Uterus (tissue), 4 donors: ENCODE results near the gene CAMK2D. TPM values are rescaled to one million over a fixed set of nuclear protein-coding genes. Genes with fewer than 3 reads are reported as not detected.
"Not testable (repeated sequence)": the region's sequence is repeated elsewhere in the genome, so short reads cannot be mapped to it uniquely, and the experiment has no call there.

Source experiments
- DNase-seq, 2 donors: peaks; one replicate each; pipeline ENCODE4 v3.0.0-alpha.2; 2019 to 2020
- H3K27ac ChIP-seq, 2 donors: fragments of 200-600 bp; sonication (generic); 1 replicate in 1 of 2; 2 replicates in 1 of 2; pipeline ENCODE4 v1.5.1; 2016 to 2018
- H3K27me3 ChIP-seq, 2 donors: fragments of 200-600 bp; sonication (generic); one replicate each; pipeline ENCODE4 v1.5.1; 2018 to 2019; ENCODE audit warnings: control low read depth in 1 of 2
- H3K36me3 ChIP-seq, 2 donors: fragments of 200-600 bp; sonication (generic); one replicate each; pipeline ENCODE4 v1.5.1; 2019; ENCODE audit warnings: control low read depth in 1 of 2
- H3K4me1 ChIP-seq, 2 donors: fragments of 200-600 bp; sonication (generic); one replicate each; pipeline ENCODE4 v1.5.1; 2018 to 2019; ENCODE audit warnings: control low read depth in 1 of 2
- H3K4me3 ChIP-seq, 2 donors: fragments of 200-600 bp; sonication (generic); 1 replicate in 1 of 2; 2 replicates in 1 of 2; pipeline ENCODE4 v1.5.1; 2018 to 2019; ENCODE audit warnings: mild to moderate bottlenecking in 1 of 2
- H3K9me3 ChIP-seq, 2 donors: fragments of 200-600 bp; sonication (generic); one replicate each; pipeline ENCODE4 v1.5.1; 2019; ENCODE audit warnings: control low read depth in 1 of 2
- POLR2A ChIP-seq, 2 donors: fragments of 450-650 bp; IDR thresholded peaks; one replicate each; pipeline ENCODE4 v1.6.1; 2016; ENCODE audit warnings: antibody characterized with exemption in 2 of 2, mild to moderate bottlenecking in 1 of 2, moderate library complexity in 1 of 2
- intact Hi-C: fragments of 100-400 bp; cut with DNase I; formaldehyde crosslinking; loops from one replicate; pipeline ENCODE4 v1.15.1; 2023; ENCODE audit warnings: low total_unique reads
- total RNA-seq, 4 donors: library from RNA; depleted of rRNA in 3 of 4; stranded (reverse); fragments of >200 nt in 3 of 4; gene quantifications; one replicate each; pipeline versions ENCODE4 v1.1.0 to v1.2.4, GENCODE V29; 2014 to 2023
- TF ChIP-seq, protein P1 (sequence below), 4 experiments: fragments of 200-600 bp in 2 of 4; fragments of 450-650 bp in 2 of 4; sonication (generic) in 2 of 4; IDR thresholded peaks; one replicate each; pipeline ENCODE4 v1.5.1; 2016 to 2019; ENCODE audit warnings: antibody characterized with exemption in 4 of 4, mild to moderate bottlenecking in 2 of 4, moderate library complexity in 1 of 4
- donor health status: DM: yes; HTN: yes; CAD: no.

The CAMK2D gene
- total RNA-seq, 4 donors from 2014 or later, result 41.5 to 95.3 (median 54.3) TPM

- DNase-seq, result no peak
- intact Hi-C loops, result no loop called here
- H3K27ac ChIP-seq, result peak overlapping the region in 1 of 2 donors; percentile 23
Observed at GRCh38 chr4:113707048-113707447, 54.5 kb downstream of the CAMK2D start.

DNA sequence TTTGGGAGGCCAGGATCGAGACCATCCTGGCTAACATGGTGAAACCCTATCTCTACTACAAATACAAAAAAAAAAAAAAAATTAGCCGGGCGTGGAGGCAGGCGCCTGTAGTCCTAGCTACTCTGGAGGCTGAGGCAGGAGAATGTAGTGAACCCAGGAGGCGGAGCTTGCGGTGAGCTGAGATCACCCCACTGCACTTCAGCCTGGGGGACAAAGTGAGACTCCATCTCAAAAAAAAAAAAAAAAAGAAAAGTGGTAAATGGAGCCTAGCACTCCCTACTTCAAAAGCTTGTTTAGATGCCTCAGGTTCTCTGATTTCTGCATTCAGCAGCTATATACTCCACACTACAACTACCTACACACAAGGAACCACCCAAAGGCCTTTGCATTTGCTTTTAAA is 56.4 kb downstream of the CAMK2D start:
- intact Hi-C loops, H3K27me3 ChIP-seq, H3K4me3 ChIP-seq, DNase-seq, H3K36me3 ChIP-seq, H3K9me3 ChIP-seq, H3K27ac ChIP-seq, H3K4me1 ChIP-seq: not testable (repeated sequence)

More at GRCh38 chr4:113707048-113707447, 54.5 kb downstream of the CAMK2D start:
- Histone ChIP-seq H3K4me1 (no peaks in the 10 kb centered on the region), H3K36me3 (no peaks in the 10 kb centered on the region), H3K4me3 (no peak overlapping the region), H3K9me3 (no peaks in the 10 kb centered on the region), H3K27me3 (no peaks in the 10 kb centered on the region)
- no peak for TF ChIP-seq POLR2A (IDR thresholded peaks at IDR 0.05)

DNA sequence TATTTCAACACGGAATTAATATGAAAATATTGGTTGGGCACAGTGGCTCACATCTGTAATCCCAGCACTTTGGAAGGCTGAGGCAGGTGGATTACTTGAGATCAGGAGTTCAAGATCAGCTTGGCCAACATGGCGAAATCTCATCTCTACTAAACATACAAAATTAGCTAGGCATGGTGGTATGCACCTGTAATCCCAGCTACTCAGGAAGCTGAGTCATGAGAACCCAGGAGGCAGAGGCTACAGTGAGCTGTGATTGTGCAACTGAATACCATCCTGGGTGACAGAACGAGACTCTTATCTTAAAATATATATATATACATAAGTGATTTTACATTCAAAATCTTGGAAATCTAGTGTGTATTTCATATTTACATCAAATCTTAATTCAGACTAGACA is 58.9 kb downstream of the CAMK2D start:
- DNase-seq, H3K36me3 ChIP-seq, intact Hi-C loops, H3K4me1 ChIP-seq, H3K9me3 ChIP-seq, H3K4me3 ChIP-seq, H3K27ac ChIP-seq, H3K27me3 ChIP-seq: not testable (repeated sequence)

GRCh38 chr4:113701169-113701568 is 60.4 kb downstream of the CAMK2D start:
- Histone ChIP-seq H3K27ac (no peak overlapping the region), H3K36me3 (no peaks in the 10 kb centered on the region), H3K27me3 (no peaks in the 10 kb centered on the region), H3K4me3 (no peak overlapping the region), H3K9me3 (no peaks in the 10 kb centered on the region), H3K4me1 (no peaks in the 10 kb centered on the region)
- no peak for DNase-seq
- intact Hi-C loops, result no loop called here
- no peak for TF ChIP-seq POLR2A (IDR thresholded peaks at IDR 0.05)
- TF ChIP-seq, protein P1, sequence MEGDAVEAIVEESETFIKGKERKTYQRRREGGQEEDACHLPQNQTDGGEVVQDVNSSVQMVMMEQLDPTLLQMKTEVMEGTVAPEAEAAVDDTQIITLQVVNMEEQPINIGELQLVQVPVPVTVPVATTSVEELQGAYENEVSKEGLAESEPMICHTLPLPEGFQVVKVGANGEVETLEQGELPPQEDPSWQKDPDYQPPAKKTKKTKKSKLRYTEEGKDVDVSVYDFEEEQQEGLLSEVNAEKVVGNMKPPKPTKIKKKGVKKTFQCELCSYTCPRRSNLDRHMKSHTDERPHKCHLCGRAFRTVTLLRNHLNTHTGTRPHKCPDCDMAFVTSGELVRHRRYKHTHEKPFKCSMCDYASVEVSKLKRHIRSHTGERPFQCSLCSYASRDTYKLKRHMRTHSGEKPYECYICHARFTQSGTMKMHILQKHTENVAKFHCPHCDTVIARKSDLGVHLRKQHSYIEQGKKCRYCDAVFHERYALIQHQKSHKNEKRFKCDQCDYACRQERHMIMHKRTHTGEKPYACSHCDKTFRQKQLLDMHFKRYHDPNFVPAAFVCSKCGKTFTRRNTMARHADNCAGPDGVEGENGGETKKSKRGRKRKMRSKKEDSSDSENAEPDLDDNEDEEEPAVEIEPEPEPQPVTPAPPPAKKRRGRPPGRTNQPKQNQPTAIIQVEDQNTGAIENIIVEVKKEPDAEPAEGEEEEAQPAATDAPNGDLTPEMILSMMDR (IDR thresholded peaks at IDR 0.05), result no peak

DNA sequence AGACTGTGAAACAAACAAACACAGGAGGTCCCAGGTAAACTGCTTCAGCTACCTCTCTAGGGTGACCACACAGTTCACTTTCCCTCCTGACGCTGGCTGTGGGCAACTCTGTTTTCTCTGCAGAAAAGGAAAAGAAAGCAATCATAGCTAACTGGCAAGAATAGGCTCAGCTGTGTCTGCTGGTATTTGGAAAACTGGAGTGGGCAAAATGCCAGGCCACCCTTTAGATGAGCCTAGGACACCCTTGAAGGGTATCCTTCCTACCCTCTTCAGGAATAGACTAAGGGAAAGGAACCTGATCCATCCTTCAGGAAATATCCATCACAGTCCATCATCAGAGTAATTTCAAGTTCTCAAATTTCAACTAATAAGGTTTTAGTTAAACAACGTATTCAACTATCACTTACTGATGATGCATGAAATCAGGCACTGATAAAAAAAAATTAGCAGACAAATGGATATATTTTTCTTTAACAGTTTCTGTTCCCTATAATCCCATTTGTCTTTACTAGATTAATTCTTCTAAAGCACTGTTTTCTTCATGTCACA is 60.9 kb downstream of the CAMK2D start:
- Histone ChIP-seq H3K36me3 (no peaks in the 10 kb centered on the region), H3K4me3 (no peak overlapping the region), H3K9me3 (no peaks in the 10 kb centered on the region), H3K4me1 (no peaks in the 10 kb centered on the region), H3K27me3 (no peaks in the 10 kb centered on the region), H3K27ac (no peak overlapping the region)
- no peak for TF ChIP-seq POLR2A (IDR thresholded peaks at IDR 0.05)
- no peak for DNase-seq
- intact Hi-C loops, result no loop called here

- no peaks in the 10 kb centered on the region for H3K4me1 ChIP-seq
- no peak overlapping the region for H3K27ac ChIP-seq
- TF ChIP-seq, protein P1 (IDR thresholded peaks at IDR 0.05), result no peak
- DNase-seq, result no peak
- no peaks in the 10 kb centered on the region for H3K9me3 ChIP-seq
- no peak overlapping the region for H3K4me3 ChIP-seq
- H3K36me3 ChIP-seq, result no peaks in the 10 kb centered on the region
- no peaks in the 10 kb centered on the region for H3K27me3 ChIP-seq
- intact Hi-C loops, result no loop called here
Observed at GRCh38 chr4:113699772-113700171, 61.8 kb downstream of the CAMK2D start.

DNA sequence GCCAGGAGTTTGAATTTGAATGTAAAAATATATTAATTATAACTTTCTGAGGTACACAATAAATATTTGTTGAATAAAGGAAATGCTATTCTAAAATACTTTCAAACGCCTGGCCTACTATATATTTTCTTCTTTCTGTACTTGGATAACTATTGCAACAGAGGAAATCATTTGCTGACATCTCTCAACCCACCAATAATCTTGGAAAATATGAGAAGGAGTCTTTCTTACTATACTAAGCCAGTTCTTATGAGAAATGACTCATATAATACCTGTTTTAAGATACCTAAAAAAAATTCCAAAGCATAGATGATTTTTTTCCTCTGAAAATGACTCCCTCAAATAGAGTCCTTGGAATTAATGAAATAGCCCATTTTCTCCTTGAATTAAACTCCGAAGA is 64.1 kb downstream of the CAMK2D start:
- Histone ChIP-seq H3K27me3 (no peaks in the 10 kb centered on the region), H3K36me3 (no peaks in the 10 kb centered on the region), H3K4me3 (no peak overlapping the region), H3K9me3 (no peaks in the 10 kb centered on the region), H3K27ac (no peak overlapping the region), H3K4me1 (no peaks in the 10 kb centered on the region)
- DNase-seq, result no peak
- intact Hi-C loops, result no loop called here
- TF ChIP-seq POLR2A (IDR thresholded peaks at IDR 0.05), result no peak
- TF ChIP-seq, protein P1 (IDR thresholded peaks at IDR 0.05), result no peak
